ENCODE results near the gene RBP2.

The RBP2 gene

GRCh38 chr3:139427283-139428060 lies 48.8 kb downstream of the RBP2 start:
- no peak overlapping the region for H3K4me3 ChIP-seq (ENCODE audit: low read depth, low read length)
- DNase-seq (ENCODE audit: low read depth), result peak; percentile 71
- peak; percentile 71 for TF ChIP-seq CTCF (IDR thresholded peaks at IDR 0.05; ENCODE audit: insufficient read depth, low read depth, low read length, missing control alignments)

- no peak for TF ChIP-seq CTCF (IDR thresholded peaks at IDR 0.05; ENCODE audit: insufficient read depth, low read depth, low read length, missing control alignments)
- no peak overlapping the region for H3K4me3 ChIP-seq (ENCODE audit: low read depth, low read length)
- no peak for DNase-seq (ENCODE audit: low read depth)
Observed at GRCh38 chr3:139425745-139426400, 50.4 kb downstream of the RBP2 start.

- no peak for TF ChIP-seq CTCF (IDR thresholded peaks at IDR 0.05; ENCODE audit: insufficient read depth, low read depth, low read length, missing control alignments)
- no peak for DNase-seq (ENCODE audit: low read depth)
- H3K4me3 ChIP-seq (ENCODE audit: low read depth, low read length), result no peak overlapping the region
Observed at GRCh38 chr3:139423232-139423631, 53.1 kb downstream of the RBP2 start.

GRCh38 chr3:139421460-139421859 lies 54.9 kb downstream of the RBP2 start:
- DNase-seq (ENCODE audit: low read depth), result no peak
- H3K4me3 ChIP-seq (ENCODE audit: low read depth, low read length), result no peak overlapping the region
- TF ChIP-seq CTCF (IDR thresholded peaks at IDR 0.05; ENCODE audit: insufficient read depth, low read depth, low read length, missing control alignments), result no peak

DNA sequence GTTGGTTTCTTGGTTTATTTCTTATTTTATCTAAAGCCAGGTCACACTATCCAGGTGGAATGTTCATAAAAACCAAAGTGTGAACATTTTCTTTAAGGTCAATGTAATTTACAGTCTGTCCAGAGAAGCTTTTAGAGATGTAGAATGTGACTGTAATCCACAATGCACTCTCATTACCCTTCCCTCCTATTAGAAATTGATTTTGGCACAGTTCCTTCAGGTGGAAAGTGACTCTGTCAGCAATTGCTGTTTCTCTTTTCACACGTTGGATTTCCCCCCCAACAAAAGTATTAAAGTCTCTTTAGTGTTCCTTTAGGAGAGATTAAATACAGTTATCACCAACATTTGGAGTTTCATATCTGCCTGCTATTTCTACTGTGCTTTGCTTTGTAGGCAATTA lies 55.3 kb downstream of the RBP2 start:
- DNase-seq (ENCODE audit: low read depth), result no peak

DNA sequence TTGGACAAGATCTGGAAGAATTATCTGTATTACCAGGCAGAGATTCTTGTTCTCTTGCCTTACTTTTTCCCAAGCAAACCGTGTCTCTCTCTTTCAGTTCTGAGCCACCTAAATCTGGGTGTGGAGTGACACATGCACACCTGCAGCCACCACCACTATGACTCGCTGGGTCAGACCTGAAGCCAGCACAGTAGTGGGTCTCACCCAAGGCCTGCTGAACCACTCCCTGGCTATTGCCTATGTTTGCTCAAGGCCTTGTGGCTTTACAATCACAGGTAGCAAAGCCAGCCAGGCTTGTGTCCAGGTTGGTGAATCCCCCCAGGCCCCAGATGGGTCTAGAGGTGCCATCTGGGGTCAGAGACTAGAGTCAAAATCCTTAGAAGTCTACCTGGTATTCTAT lies 58.2 kb downstream of the RBP2 start:
- no peak for TF ChIP-seq CTCF (IDR thresholded peaks at IDR 0.05; ENCODE audit: insufficient read depth, low read depth, low read length, missing control alignments)
- H3K4me3 ChIP-seq (ENCODE audit: low read depth, low read length), result no peak overlapping the region
- DNase-seq (ENCODE audit: low read depth), result no peak

More for the DNA sequence above, 55.3 kb downstream of the RBP2 start:
- no peak for TF ChIP-seq CTCF (IDR thresholded peaks at IDR 0.05; ENCODE audit: insufficient read depth, low read depth, low read length, missing control alignments)
- no peak overlapping the region for H3K4me3 ChIP-seq (ENCODE audit: low read depth, low read length)
